ENCODE data around the gene HAO1.

Gene HAO1

DNA sequence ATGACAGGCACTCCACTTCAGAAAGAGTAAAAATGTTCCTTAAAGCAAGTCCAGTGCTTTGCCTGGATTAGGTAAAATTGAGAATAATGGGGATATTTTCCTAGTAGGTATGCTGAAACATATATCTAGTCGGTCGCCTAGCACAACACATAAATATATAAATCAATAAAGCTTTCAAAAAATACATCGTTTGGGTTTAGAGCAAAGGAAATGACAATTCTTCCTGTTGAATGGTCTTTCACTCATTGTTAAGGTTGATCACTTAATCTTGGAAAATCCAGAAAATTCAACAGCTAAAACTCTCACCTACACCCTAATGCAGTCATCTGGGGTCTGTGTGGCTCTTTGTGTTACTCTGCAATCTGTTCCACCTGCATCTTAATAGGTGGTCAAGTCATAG lies 13.9 kb downstream of the HAO1 start:
- DNase-seq, result no peak

GRCh38 chr20:7924692-7925091 lies 15.6 kb downstream of the HAO1 start:
- no peak for DNase-seq

DNA sequence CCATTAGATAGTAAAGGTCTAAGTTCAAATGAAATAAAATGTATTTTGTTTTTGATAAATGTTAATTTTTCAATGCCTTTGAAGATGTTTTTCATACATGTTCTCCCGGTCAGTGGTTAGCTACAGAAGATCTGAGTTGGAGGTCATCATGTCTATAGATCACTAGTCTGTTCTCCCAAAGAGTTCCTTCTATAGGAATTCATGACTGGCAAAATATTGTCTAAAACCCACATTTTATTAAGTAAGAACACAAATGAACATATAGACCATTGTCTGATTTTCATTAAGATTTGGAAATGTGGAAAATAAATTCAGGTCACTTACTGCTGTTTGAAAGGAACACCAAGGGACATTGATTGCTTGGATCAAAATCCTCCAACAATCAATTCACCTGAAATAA lies 23.6 kb downstream of the HAO1 start:
- no peak for DNase-seq

- no peak for DNase-seq
These were observed 27.7 kb downstream of the HAO1 start for GRCh38 chr20:7912551-7912950.

DNA sequence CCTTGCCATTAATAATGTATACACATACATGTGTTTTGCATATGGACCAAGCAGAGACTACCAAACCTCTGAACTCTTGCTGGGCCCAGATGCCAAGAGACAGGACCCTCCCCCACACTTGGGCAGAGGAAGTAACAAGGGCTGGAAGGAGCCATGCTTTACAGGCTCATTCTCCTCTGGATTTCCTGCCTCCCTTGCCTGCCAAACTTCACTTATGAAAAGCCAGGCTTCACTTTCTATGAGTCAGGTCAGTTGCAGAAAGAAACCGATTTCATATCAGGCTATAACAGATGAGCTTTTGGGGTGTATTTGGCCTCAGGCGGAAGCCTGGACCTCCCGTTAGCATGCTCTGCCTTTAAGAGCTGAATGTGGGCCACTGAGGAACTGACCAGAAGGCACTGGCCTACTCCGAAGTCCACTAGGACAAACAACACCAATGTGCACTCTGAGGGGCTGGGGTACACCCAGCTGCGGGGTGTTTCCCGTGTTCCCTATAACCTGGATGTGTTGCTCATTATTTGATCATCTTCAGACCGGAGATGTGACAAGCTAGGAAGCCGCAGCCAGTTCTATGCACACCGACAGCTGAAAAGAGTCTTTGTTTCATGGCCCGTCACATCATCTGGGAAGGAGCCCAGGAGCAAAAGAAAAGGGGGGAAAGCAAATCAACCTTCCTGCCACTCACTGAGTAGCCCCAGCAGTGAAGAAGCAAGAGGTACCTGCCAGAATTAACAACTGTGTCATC lies 28.5 kb downstream of the HAO1 start:
- DNase-seq, result no peak

DNA sequence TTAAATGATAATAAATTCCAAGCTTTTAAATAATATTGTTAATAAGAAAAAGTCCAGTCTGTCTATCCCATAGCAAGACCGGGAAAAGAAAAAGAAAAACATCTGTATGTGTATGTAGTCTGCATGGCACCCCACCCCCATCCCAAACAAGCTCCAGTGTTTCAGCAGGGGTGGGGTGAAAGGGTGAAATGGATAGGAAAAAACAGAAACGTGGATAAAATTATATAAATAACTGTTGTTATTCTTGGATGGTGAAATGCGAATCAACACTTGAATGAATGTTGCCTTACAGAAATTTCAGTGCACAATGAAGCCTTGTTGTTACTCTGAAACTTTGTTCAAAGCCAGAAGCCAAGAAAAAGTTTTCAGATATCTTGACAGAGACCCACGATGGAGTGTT lies 31.4 kb downstream of the HAO1 start:
- no peak for DNase-seq

DNA sequence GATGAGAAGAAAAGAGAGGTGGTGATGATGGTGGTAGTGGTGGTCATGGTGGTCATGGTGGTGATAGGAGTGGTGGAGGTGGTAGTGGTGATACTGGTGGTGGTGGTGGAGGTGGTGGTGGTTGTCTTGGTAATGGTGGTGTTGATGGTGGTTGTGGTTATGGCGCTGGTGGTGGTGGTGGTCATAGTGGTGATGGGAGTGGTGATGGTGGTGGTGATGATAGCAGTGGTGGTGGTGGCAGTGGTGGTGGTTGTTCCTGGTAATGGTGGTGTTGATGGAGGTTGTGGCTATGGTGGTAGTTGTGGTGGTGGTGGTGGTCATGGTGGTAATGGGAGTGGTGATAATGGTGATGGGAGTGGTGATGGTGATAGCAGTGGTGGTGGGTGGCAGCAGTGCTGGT lies 36.8 kb downstream of the HAO1 start:
- DNase-seq, result no peak

- no peak for DNase-seq
These were observed 37.4 kb downstream of the HAO1 start for GRCh38 chr20:7902879-7903278.

DNA sequence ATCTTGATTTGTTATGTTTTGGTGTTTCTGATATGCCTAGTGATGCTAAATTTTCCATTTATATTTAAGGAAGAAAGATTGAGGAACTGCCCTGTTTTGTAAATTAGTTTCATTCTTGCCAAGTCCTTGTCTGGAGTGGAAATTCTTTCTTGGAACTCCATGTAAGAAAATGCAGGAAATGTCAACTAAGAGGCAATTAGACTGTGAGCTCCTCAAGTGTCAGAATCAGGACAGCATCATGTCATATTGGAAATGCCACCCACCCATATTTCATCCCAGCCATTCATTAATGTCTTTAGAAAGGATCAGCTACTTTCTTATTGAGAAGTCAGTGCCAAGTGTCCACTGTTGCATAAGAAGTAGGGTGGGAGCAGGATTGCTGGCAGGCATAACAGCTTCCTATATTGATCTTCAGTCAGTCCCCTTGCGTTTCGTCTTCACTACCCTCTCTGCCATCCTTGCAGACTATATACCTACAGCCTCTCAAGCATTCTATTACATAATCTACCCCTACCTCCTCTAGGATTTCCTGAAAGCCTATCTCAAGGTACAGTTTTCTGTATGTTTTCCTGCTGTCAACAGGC lies 42.4 kb downstream of the HAO1 start:
- no peak for DNase-seq

DNA sequence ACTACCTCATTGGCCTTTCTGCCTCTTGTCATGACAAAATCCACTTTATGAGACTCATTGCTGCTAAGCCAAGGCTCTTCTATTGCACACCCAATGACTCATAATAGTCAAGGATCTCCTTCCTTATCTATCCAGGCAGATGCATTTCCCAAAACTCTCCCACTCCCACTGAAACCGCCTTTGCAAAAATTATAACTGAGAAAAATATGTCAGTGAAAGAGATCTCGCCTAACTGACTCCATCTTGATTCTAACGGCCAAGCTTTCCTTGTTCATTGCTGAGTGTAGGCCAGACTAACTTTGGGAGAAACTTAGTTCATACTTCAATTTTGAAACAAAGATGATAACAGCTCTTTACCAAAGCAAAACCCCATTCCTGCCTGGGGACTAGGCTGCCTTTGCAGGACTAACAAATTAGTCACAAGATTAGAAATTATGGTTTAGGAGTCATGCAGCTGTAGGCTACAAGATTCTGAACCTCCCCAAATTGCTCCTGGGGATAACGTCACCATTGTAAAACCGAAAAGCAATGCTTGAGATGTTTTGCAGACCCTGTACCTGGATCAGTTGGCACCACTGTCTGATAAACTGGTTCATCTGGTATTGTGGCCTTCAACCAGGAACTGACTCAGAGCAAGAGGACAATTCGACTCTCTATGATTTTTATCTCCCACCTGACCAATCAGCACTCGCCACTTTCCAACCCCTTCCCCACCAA lies 47.1 kb downstream of the HAO1 start:
- no peak for DNase-seq

DNA sequence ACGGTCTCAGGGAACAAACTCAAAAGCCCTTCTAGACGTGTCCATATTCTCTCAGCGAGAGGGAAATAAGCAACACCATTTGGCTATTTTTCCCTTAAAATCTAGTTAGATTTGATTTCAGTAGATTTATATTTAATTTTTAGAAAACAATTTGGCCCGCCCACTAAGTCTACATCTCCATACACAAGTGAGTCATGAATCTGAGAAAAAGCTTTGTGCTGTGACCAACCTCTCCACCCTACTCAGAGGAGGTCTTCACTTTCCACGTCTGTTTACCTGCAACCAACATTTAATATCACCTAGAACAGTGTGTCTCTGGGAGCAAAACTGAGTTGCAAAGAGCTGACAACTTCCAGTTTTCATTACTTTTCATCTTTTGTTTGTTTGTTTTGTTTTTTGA lies 48.6 kb downstream of the HAO1 start:
- no peak for DNase-seq

- DNase-seq, result no peak
These were observed 50.5 kb downstream of the HAO1 start for GRCh38 chr20:7889736-7890135.

- DNase-seq, result no peak
These were observed 56.5 kb downstream of the HAO1 start for GRCh38 chr20:7883741-7884140.

DNA sequence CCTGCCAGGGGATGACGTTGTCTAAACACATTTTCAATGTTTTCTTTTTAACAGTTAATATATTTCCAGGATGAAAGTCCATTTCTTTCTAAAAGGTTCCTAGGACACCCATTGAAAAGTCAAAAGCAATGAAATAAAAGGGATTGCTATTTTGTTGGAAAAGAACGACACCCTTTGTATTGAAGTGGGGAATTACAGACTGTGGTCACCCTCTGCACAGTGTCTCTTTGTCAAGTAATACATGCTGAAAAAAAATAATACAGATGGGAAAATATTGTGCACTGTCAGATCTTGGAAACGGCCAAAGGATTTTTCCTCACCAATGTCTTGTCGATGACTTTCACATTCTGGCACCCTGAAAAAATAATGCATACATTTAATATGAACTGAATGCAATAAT lies 56.9 kb downstream of the HAO1 start:
- DNase-seq, result no peak

DNA sequence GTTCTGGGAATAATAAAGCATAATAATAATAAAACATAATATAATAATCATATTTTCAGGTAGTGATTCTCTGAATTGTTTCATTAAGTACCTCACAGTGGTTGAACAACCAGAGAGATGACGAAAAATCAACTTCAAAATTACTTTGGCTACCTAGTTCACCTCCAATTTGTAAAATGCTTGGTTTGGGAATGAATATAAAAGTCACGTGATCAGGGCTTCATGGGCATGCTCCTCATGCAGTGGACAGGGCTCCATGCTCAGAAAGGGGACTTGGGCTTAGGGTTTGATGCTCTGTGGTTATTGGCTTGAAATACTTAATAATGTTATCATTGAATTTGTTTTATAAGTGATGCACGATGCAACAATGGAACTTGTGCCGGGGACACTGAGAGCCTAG lies 58.2 kb downstream of the HAO1 start:
- no peak for DNase-seq

DNA sequence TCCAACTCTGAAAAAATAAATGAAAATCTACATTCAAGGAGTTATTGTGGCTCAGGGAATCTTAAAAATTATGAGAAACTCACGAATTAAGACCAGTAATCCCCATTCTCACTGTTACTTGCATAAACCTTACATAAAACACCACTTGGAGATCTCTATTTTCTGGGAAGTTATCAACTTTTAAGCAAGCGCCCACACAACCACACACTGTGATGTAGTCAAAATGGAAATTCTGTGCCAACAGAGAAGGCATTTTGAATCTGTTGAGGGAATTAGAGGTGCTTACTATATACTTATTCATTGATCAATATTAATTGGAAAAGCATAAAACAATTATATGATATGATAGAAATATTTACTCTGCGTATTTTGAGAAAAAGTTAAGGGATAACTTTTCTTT lies 58.7 kb downstream of the HAO1 start:
- DNase-seq, result no peak

DNA sequence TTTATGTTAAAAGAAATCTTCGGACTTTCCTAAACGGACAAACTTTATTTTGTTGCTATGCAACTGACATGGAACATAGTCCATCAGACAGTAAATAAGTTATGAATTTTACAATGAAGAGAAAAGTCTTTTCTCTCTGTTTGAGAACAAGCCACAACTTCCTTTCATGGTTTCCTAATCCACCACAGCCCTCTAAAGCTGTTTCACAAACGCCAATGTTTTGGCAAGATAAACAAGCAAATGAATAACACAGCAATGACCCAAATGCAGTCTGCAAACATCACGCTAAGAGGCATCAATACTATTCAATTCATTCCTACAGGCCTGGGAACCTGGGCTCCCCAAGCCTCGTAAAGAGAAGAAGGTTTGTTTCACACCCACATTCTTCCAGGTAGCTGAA lies 60.4 kb downstream of the HAO1 start:
- no peak for DNase-seq

DNA sequence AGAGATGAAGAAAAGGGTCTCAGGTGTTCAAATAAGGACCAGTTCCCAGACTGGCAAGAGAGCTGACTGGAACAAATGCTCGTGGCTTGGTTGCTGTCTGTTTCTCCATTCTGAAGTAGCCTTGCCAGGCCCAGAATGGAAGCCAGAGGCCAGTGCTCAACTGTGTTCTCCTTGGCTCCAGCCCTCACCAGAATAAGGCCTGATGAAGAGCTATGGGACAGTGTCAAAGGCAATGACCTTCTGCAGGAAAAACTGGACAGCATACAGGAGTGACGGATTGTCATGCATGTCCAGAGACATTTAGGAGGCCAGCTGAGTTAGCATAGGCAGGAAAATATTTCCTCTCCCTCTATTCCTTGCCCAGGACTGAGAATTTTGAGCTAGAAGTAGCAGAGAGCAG lies 72.2 kb downstream of the HAO1 start:
- DNase-seq, result no peak

GRCh38 chr20:7866285-7866684 lies 74.0 kb downstream of the HAO1 start:
- DNase-seq, result no peak

DNA sequence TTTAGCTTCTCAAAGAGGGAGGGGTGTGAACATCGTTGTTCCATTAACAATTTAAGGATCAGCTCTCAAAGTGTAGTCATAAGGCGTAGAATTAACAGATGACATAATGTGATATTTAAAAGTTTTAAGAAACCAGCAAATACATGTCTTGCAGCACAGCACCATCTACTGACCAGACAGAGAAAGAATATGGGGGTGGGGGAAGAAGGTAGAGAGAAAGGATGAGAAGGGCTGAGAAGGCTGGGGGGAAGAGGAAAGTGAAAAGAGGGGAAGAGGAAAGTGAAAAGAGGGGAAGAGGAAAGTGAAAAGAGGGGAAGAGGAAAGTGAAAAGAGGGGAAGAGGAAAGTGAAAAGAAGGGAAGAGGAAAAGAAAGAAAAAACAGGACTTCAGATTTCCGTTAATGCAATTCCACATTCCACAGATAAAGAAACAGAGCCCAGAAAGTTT lies 80.9 kb downstream of the HAO1 start:
- no peak for DNase-seq

- DNase-seq, result no peak
These were observed 81.5 kb downstream of the HAO1 start for GRCh38 chr20:7858734-7859250.

DNA sequence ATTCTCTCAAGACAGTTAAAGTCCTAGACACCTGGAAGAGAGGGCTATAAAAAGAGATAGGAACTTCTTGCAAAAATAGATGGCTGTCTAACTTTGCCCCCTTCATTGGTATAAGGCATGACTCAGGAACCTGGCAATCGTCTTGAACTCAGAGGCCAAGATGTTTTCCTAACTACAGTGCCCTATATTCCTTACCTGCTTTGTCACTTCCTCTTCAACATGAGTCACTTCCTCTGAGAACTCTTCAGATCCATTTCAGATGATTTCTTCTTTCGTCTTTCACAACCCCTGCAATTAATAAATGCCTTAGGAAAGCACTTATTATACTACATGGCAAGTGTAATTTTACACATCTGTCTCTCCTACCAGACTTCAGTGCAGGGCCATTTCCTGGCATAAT lies 83.5 kb downstream of the HAO1 start:
- DNase-seq, result no peak

DNA sequence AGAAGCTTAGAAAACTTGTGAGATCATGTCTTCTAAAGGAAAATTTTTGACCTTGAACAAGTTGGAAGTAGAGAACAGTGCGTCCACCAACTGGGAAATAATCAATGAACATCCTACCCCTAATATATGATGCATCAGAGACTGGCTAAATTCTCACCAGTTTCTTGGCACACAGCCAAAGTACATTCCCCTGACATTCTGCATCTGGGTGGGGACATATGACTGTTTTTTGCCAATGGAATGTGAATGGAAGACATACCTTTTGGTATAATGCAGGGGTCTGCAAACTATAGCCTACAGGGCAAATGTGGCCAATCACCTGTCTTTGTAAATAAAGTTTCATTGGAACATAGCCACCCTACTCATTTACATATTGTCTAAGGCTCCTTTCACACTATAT lies 84.7 kb downstream of the HAO1 start:
- DNase-seq, result no peak

- no peak for DNase-seq
These were observed 86.8 kb downstream of the HAO1 start for GRCh38 chr20:7853493-7853892.

Measured in activated gamma-delta T cell (primary cell).